GM12878 (cell line): ENCODE results near the gene CREB5. TPM values are rescaled to one million over a fixed set of nuclear protein-coding genes. Genes with fewer than 3 reads are reported as not detected.

Experiments used
- ATF3 ChIP-seq: IDR thresholded peaks from 2 replicates; pipeline ENCODE4 v1.6.1; 2011; ENCODE audit warnings: low read depth, mild to moderate bottlenecking, low read length, moderate library complexity, borderline replicate concordance; ENCODE audit errors: extremely low read depth
- E2F4 ChIP-seq: IDR thresholded peaks from 2 replicates; pipeline ENCODE4 v1.6.1; 2012; ENCODE audit warnings: low read depth, low read length, improper control_type of control experiment
- JUNB ChIP-seq: IDR thresholded peaks from 2 replicates; pipeline ENCODE4 v1.6.1; 2016; ENCODE audit warnings: antibody characterized with exemption, mild to moderate bottlenecking
- RBBP5 ChIP-seq: fragments of 200-600 bp; sonication (generic); conservative IDR thresholded peaks from 2 replicates; pipeline ENCODE4 v1.6.1; 2016
- ZZZ3 ChIP-seq: IDR thresholded peaks from 2 replicates; pipeline ENCODE4 v1.6.1; 2011; ENCODE audit warnings: low read depth; ENCODE audit not compliant: control insufficient read depth, insufficient read length
- polyA plus RNA-seq, 11 experiments: library from polyadenylated mRNA; depleted of rRNA in 4 of 11; unstranded in 6 of 11; stranded (reverse) in 5 of 11; fragments of >200 nt; fragmentation: Nextera tagmentation in 4 of 11; fragmentation: Illumina TruSeq in 1 of 11; extraction: Ambion mirVana in 4 of 11; extraction: Trizol in 1 of 11; gene quantifications; 1 replicate in 1 of 11; 2 replicates in 10 of 11; pipeline versions ENCODE4 v1.2.1 to v1.2.3, GENCODE V29; 2011 to 2016; ENCODE audit warnings: inconsistent platforms in 2 of 11, missing spikeins in 2 of 11, low read depth in 1 of 11
- total RNA-seq, 4 experiments: library from RNA; depleted of rRNA in 3 of 4; stranded (reverse); fragments of >200 nt in 3 of 4; fragmentation: Illumina TruSeq in 1 of 4; extraction: Trizol in 1 of 4; gene quantifications; 2 replicates each; pipeline versions ENCODE4 v1.2.1 to v1.2.3, GENCODE V29; 2013 to 2021
- TF ChIP-seq, protein P1 (sequence below): fragments of 450-650 bp; IDR thresholded peaks from 2 replicates; pipeline ENCODE4 v1.6.1; 2016; ENCODE audit warnings: mild to moderate bottlenecking, moderate library complexity, borderline replicate concordance
- TF ChIP-seq, protein P2 (sequence below): fragments of 450-650 bp; IDR thresholded peaks from 2 replicates; pipeline ENCODE4 v1.6.1; 2017; ENCODE audit warnings: low read depth, mild to moderate bottlenecking, moderate library complexity

The CREB5 gene
- total and polyA plus RNA-seq, 10 of the 15 experiments (the other 5 are each of a cell fraction or from before 2014, with no cell fraction given) = 12.9 to 74.1 (median 53.0) TPM

DNA sequence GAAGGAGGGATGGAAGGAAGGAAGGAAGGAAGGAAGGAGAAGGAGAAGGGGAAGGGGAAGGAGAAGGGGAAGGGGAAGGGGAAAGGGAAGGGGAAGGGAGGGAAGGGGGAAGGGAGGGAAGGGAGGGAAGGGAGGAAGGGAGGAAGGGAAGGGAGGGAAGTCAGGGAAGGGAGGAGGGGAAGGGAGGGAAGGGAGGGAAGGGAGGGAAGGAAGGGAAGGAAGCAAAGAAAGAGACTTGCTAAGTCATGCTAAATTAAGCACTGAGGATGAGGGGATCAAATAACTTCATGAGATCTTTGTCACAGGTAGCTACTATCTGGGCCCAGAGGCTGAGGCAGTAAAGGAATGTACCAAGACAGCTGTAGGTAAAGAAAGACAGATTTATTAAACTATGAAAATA is 429.4 kb downstream of the CREB5 start (continued):
- TF ChIP-seq ATF3 (no peak), RBBP5 (no peak), JUNB (no peak), ZZZ3 (no peak), E2F4 (no peak)
- TF ChIP-seq, protein P1, sequence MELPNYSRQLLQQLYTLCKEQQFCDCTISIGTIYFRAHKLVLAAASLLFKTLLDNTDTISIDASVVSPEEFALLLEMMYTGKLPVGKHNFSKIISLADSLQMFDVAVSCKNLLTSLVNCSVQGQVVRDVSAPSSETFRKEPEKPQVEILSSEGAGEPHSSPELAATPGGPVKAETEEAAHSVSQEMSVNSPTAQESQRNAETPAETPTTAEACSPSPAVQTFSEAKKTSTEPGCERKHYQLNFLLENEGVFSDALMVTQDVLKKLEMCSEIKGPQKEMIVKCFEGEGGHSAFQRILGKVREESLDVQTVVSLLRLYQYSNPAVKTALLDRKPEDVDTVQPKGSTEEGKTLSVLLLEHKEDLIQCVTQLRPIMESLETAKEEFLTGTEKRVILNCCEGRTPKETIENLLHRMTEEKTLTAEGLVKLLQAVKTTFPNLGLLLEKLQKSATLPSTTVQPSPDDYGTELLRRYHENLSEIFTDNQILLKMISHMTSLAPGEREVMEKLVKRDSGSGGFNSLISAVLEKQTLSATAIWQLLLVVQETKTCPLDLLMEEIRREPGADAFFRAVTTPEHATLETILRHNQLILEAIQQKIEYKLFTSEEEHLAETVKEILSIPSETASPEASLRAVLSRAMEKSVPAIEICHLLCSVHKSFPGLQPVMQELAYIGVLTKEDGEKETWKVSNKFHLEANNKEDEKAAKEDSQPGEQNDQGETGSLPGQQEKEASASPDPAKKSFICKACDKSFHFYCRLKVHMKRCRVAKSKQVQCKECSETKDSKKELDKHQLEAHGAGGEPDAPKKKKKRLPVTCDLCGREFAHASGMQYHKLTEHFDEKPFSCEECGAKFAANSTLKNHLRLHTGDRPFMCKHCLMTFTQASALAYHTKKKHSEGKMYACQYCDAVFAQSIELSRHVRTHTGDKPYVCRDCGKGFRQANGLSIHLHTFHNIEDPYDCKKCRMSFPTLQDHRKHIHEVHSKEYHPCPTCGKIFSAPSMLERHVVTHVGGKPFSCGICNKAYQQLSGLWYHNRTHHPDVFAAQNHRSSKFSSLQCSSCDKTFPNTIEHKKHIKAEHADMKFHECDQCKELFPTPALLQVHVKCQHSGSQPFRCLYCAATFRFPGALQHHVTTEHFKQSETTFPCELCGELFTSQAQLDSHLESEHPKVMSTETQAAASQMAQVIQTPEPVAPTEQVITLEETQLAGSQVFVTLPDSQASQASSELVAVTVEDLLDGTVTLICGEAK = no peak
- TF ChIP-seq, protein P2, sequence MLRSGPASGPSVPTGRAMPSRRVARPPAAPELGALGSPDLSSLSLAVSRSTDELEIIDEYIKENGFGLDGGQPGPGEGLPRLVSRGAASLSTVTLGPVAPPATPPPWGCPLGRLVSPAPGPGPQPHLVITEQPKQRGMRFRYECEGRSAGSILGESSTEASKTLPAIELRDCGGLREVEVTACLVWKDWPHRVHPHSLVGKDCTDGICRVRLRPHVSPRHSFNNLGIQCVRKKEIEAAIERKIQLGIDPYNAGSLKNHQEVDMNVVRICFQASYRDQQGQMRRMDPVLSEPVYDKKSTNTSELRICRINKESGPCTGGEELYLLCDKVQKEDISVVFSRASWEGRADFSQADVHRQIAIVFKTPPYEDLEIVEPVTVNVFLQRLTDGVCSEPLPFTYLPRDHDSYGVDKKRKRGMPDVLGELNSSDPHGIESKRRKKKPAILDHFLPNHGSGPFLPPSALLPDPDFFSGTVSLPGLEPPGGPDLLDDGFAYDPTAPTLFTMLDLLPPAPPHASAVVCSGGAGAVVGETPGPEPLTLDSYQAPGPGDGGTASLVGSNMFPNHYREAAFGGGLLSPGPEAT = no peak
- TF ChIP-seq, all 136 proteins: peak for 0
